ENCODE data around the gene FUOM. TPM values are rescaled to one million over a fixed set of nuclear protein-coding genes. Genes with fewer than 3 reads are reported as not detected.

FUOM gene
- total RNA-seq, 1 experiment from 2014 or later, result not detected

DNA sequence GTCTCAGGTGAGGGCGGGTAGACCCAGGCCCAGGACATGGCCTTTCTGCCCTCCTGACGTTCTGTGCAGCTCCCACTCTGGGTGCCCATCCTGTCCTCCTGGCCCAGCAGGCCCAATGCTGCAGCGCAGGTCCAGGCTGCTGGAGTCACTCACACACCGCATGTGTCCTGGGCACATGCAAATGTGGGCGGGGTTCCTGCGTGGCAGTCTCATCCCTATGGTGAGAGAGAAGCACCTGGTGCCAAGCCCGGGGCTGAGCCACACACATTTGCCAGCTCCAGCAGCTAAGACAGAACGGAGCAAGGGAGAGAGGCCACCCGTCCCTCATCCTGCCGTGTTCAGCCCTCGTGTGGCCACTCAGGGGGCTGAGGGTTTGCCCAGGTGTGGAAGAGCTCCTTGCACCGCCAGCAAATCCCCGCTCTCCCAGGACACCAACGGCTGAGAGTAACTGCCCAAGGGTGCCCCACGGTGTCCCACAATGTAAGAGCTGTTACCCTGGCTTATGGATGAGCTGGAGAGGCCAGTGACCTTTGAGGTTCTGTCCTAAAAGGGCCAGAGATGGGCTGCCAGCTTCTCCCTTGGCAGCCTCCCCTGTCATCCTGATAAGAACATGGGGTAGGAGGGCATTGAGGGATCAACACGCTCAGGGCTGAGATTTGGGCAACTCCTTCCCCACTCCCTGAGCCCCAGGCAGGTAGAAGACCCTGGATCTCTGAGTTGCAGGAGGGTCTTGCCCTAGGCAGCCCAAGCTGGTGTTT lies 4.4 kb downstream of the FUOM start:
- Histone ChIP-seq H3K9me3 (replicated peaks) (no peaks in the 10 kb centered on the region), H3K4me1 (no peaks in the 10 kb centered on the region), H3K36me3 (no peaks in the 10 kb centered on the region), H3K27me3 (no peaks in the 10 kb centered on the region), H3K4me3 (no peak overlapping the region), H3K27ac (no peak overlapping the region)
- DNase-seq, result no peak

DNA sequence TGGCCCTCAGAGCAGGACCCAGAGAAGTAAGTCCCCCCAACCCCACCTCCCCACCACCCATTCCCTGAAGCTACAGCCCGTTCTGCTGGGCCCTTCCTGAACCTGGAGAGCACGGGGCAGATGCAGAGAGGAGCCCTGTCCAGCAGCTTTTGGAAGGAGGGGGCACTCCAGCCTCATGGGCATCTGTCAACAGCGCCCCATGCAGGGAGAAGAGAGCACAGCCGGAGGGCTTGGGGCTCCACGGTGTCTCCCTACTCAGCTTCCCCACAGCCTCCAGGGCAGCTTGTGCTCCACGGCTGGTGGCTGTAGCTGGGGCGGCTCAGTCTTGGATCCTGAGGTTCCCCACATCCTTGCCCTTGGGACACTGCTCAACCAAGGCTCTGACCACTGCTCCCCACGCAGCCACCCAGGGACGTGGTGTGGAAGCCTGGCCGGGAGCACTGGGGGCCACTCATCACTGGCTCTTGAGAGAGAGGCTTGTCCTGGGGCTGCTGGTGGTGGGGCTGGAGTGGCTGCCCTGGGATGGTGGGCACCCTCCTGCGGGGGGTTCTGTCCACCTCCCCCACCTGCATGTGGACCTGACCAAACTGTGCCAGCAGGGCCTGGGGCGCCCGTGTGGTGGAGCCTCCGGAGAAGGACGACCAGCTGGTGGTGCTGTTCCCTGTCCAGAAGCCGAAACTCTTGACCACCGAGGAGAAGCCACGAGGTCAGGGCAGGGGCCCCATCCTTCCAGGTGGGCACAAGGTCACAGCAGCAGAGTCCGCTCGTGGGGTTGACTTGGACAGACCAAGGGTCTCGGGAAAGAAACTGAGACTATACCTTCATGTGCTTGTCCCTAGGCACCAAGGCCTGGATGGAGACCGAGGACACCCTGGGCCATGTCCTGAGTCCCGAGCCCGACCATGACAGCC lies 6.2 kb downstream of the FUOM start:
- no peaks in the 10 kb centered on the region for H3K27me3 ChIP-seq
- no peaks in the 10 kb centered on the region for H3K4me1 ChIP-seq
- no peak for DNase-seq
- H3K27ac ChIP-seq, result no peak overlapping the region
- H3K4me3 ChIP-seq, result no peak overlapping the region
- no peaks in the 10 kb centered on the region for H3K36me3 ChIP-seq
- no peaks in the 10 kb centered on the region for H3K9me3 ChIP-seq (replicated peaks)

DNA sequence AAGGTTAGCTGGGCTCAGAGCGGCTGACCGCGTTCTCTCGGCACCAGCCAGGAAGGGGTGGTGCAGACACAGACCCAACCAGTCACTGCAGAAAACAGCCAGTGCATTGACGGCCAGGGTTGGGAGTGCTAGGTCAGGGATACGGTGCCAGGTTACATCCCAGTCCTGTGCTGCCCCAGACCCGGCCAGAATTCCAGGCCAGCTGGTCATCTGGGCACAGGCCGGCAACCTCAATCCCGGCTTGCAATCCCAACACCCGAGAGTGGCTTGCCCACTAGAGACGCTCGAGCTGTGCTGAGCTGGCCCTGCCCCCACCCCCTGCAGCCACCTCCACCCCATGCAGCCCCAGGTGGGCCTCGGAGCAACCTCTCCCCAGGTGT lies 6.9 kb downstream of the FUOM start:
- Histone ChIP-seq H3K27ac (no peak overlapping the region), H3K4me3 (no peak overlapping the region), H3K27me3 (no peaks in the 10 kb centered on the region), H3K4me1 (no peaks in the 10 kb centered on the region), H3K9me3 (replicated peaks) (no peaks in the 10 kb centered on the region), H3K36me3 (no peaks in the 10 kb centered on the region)
- DNase-seq, result no peak

DNA sequence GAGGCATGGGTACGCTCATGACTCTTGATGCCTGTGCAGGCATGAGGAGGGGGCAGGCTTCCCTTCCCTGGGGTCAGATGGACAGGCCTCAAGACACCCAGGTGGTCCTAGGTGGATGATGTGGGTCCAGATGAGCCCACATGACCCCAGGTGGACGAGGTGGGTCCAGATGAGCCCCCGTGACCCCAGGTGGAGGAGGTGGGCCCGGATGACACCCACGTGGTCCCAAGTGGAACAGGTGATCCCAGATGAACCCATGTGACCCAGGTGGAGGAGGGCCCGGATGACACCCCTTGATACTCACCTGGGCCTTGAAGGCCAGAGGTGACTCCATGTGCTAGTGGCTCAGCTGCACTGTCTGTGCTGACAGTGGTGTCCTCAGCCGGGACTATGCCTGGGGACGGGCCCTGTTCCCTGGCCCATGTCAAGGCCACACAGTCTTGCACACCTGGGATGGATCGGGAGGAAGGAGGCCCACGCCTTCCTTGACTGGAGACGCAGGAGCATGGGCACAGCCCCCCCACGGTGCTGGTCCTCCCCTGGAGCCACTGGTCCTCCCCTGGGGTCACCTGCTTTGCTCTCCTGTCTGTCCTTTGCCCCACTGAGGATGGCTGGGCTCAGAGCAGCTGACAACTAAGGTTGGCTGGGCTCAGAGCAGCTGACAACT lies 7.4 kb downstream of the FUOM start:
- H3K27ac ChIP-seq, result no peak overlapping the region
- H3K27me3 ChIP-seq, result no peaks in the 10 kb centered on the region
- no peak overlapping the region for H3K4me3 ChIP-seq
- no peaks in the 10 kb centered on the region for H3K9me3 ChIP-seq (replicated peaks)
- H3K36me3 ChIP-seq, result no peaks in the 10 kb centered on the region
- DNase-seq, result no peak
- no peaks in the 10 kb centered on the region for H3K4me1 ChIP-seq

DNA sequence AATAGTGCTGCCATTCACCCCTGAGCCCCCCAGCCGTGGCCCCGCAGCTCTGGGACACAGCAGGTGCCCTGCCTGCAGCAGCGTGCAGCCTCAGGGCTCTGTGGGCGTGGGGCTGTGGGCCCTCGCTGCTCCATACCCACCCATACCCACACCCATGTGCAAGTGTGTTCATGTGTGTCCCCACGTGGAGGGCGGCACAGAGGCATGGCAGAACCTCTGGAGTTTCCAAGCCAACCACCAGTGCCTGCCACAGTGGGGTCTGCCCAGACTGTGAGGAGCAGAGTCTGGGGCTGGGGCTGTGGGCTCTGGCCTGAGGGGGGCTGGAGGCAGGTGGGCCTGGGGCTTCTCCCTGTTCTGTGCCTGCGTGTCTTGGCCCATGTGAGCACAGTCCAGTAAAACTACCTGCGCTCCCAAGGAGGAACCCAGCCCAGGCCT lies 8.2 kb downstream of the FUOM start:
- no peaks in the 10 kb centered on the region for H3K4me1 ChIP-seq
- DNase-seq, result no peak
- no peaks in the 10 kb centered on the region for H3K36me3 ChIP-seq
- no peak overlapping the region for H3K4me3 ChIP-seq
- H3K27me3 ChIP-seq, result no peaks in the 10 kb centered on the region
- H3K9me3 ChIP-seq (replicated peaks), result no peaks in the 10 kb centered on the region
- H3K27ac ChIP-seq, result no peak overlapping the region

DNA sequence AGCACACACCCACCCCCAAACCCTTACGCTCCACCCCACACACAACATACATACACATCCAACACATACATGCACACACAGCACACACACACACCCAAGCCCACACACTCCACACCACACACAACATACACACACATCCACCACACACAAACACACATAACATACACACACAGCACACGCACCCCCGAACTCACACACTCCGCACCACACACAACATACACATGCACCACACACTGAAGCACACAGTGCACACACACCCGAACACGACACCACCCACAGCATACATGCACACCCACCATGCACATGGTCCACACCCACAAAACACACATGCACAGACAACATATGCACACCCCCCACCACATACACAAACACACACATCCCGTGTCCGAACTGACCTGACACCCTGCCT lies 8.7 kb downstream of the FUOM start:
- Histone ChIP-seq H3K4me3 (no peak overlapping the region), H3K9me3 (replicated peaks) (no peaks in the 10 kb centered on the region), H3K27ac (no peak overlapping the region), H3K4me1 (no peaks in the 10 kb centered on the region), H3K27me3 (no peaks in the 10 kb centered on the region), H3K36me3 (no peaks in the 10 kb centered on the region)
- DNase-seq, result no peak

DNA sequence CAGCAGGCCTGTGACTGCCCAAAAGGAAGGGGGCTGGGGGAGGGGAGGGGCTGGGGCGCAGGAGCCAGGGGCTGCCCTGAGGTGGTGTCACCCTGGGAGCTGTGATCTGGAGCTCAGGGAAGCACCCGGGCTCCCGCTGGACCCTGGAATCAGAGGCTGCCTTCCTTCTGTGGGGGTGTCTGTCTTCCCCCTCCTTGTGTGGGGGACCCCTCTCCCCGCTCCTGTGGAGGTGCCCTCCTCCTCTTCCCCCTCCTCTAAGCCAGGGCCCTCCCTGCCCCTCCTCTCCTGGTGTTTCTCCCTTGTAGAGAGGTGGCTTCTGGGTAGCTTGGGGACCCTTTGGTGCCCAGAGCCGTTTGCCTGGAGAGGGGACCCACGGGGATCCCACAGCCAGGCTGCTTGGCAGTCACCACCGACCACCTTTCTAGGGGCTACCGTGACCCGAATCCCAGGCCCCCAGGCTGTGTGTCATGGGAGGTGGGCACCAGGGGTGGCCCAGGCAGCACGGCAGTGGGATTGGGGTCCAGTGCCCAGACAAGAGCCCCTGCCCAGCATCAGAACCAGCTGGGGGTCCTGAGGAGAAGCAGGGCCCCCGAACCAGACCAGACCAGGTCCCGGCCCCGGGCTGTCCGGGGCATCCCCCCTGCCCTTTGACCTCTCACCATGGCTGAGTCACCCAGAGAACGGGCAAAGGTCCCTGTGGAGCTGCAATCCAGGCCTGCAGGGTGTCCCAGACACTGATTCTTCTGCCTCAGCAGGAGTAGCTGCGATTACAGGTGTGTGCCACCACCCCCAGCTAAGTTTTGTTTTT lies 9.9 kb downstream of the FUOM start:
- Histone ChIP-seq H3K4me1 (no peaks in the 10 kb centered on the region), H3K9me3 (replicated peaks) (no peaks in the 10 kb centered on the region), H3K4me3 (no peak overlapping the region), H3K27ac (no peak overlapping the region), H3K36me3 (no peaks in the 10 kb centered on the region), H3K27me3 (no peaks in the 10 kb centered on the region)
- DNase-seq, result no peak

DNA sequence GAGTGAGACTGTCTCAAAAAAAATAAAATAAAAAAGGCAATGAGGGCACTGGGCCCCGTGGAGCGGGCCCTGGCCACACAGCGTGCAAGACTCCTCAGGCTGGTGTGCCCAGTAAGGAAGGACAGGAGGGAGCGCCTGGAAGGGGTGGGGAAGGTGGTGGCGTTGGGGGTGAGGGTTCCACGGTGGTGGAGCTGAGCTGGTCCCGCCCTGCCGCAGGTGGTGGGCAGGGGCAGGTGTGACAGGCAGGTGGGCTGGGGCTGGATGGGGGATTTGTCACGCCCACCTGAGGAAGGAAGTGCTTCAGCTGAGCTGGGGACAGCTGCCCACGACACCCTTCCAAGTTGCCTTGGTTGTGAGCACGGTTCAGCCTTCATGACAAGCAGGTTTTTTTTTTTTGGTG lies 11.4 kb downstream of the FUOM start:
- no peaks in the 10 kb centered on the region for H3K36me3 ChIP-seq
- H3K4me3 ChIP-seq, result no peak overlapping the region
- no peaks in the 10 kb centered on the region for H3K27me3 ChIP-seq
- no peaks in the 10 kb centered on the region for H3K4me1 ChIP-seq
- no peaks in the 10 kb centered on the region for H3K9me3 ChIP-seq (replicated peaks)
- no peak overlapping the region for H3K27ac ChIP-seq
- DNase-seq, result no peak

DNA sequence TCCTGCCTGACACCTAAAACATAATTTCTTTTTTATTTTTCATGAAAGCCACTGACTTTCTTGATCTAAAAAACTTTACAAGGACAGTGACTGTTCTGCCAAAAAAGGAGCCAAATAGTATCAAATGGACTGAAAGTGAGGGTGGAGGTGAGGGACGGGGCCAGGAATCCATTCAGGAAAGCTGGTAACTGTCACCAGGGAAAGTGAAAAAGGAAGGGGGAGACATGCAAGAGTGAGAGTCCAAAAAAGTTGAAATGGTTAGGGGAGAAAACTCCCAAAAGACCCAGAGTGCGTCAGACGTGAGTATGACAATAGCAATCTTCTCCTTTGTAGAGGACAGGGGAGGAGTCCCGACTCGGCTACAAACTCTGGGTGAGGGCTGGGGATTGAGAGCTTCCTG lies 13.6 kb downstream of the FUOM start:
- Histone ChIP-seq H3K27me3 (no peaks in the 10 kb centered on the region), H3K9me3 (replicated peaks) (no peaks in the 10 kb centered on the region), H3K27ac (no peak overlapping the region), H3K36me3 (no peaks in the 10 kb centered on the region), H3K4me3 (no peak overlapping the region), H3K4me1 (no peaks in the 10 kb centered on the region)
- no peak for DNase-seq

DNA sequence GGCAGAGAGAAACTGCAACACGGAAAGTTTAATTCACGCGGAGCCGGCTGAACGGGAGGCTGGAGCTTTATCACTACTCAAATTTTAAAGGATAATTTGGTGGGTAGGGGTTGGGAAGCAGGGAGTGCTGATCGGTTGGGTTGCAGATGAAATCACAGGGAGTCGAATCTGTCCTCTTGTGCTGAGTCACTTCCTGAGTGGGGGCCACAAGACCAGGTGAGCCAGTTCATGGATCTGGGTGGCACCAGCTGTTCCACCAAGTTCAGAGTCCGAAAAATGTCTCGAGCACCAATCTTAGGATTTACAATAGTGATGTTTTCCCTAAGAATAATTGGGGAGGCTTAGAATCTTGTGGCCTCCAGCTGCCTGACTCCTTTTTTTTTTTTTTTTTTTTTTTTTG lies 14.3 kb downstream of the FUOM start:
- Histone ChIP-seq H3K27me3 (no peaks in the 10 kb centered on the region), H3K9me3 (replicated peaks) (no peaks in the 10 kb centered on the region), H3K4me3 (no peak overlapping the region), H3K4me1 (no peaks in the 10 kb centered on the region), H3K36me3 (no peaks in the 10 kb centered on the region), H3K27ac (no peak overlapping the region)
- DNase-seq, result no peak

DNA sequence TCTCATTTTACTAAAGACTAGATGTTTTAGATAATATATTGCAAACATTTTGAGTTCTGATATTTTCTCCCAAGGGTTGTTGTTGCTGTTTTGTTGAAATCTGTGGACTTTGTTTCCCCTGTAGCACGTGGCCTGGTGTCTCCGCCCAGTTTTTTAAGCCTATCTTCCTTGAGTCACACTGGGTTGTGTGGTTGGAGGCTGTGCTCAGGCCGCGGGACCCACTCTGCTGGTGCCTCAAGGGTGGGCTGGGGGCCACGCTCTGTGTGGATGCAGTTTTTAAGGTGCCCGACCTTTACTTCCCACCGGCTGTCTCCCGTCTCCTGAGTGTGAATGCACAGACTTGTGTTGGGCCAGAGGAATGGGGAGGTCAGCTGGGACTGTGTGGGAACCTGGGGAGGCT lies 14.9 kb downstream of the FUOM start:
- no peak overlapping the region for H3K27ac ChIP-seq
- no peak for DNase-seq
- no peaks in the 10 kb centered on the region for H3K4me1 ChIP-seq
- no peaks in the 10 kb centered on the region for H3K9me3 ChIP-seq (replicated peaks)
- H3K4me3 ChIP-seq, result no peak overlapping the region
- H3K27me3 ChIP-seq, result no peaks in the 10 kb centered on the region
- no peaks in the 10 kb centered on the region for H3K36me3 ChIP-seq

DNA sequence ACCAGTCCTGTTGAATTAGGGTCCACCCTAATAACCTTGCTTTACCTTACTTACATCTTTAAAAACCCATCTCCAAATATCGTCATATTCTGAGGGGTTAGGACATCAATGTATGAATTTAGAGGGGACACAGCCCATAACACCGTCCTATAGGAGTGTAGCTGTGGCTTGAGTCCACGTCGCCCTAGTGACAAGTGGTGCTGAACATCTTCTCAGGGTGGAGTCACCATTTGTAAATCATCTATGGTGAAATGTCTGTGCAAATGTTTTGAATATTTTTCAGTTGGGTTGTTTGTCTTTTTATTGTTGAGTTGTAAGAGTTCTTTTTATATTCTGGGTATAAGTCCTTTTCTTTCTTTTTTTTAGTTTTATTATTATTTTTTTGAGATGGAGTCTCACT lies 15.8 kb downstream of the FUOM start:
- Histone ChIP-seq H3K9me3 (replicated peaks) (no peaks in the 10 kb centered on the region), H3K27me3 (no peaks in the 10 kb centered on the region), H3K27ac (no peak overlapping the region), H3K36me3 (no peaks in the 10 kb centered on the region), H3K4me1 (no peaks in the 10 kb centered on the region), H3K4me3 (no peak overlapping the region)
- no peak for DNase-seq

DNA sequence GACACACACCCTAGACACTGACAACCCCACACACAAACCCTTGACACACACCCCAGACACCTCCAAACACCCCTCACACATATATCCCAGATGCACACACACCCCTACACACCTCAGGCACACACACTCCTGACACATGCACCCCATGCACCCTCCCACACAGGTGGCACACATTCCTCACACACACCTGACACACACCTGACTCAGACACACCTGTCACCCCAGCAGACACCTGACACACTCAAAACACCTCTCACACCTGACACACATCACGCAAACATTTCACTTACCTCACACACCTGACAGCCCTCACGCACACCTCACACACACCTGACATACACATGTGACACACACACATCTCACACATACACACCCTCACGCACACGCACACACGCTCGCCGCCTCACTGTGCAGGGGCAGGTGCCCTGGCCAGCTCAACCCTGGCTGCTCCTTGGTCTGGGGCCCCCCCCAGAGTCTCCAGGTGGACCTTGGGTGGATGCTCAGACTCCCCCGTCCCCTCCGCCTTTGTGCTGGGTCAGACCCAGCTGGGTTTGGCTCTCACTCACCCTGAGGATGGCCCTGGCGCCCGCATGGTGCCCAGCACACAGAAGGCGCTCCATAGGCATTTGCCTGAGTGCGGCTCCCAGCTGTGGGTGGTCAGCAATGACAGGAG lies 18.0 kb downstream of the FUOM start:
- Histone ChIP-seq H3K27ac (no peak overlapping the region), H3K27me3 (no peaks in the 10 kb centered on the region), H3K4me3 (no peak overlapping the region), H3K4me1 (no peaks in the 10 kb centered on the region), H3K36me3 (no peaks in the 10 kb centered on the region), H3K9me3 (replicated peaks) (no peaks in the 10 kb centered on the region)
- no peak for DNase-seq
